H9 (cell line): ENCODE measurements around the gene AGTRAP. TPM values are rescaled to one million over a fixed set of nuclear protein-coding genes. Genes with fewer than 3 reads are reported as not detected.

Experiments used
- DNase-seq: peaks from one replicate; pipeline ENCODE4 v3.0.0-alpha.2; 2017
- H2AFZ ChIP-seq: one replicate; pipeline ENCODE4 v1.6.1; 2013; ENCODE audit warnings: mild to moderate bottlenecking, low read length, control low read depth, moderate library complexity
- H2AK5ac ChIP-seq: 2 replicates; pipeline ENCODE4 v1.6.1; 2013; ENCODE audit warnings: low read length, control low read depth, mixed read lengths; ENCODE audit not compliant: insufficient read length
- H2BK120ac ChIP-seq: one replicate; pipeline ENCODE4 v1.6.1; 2013; ENCODE audit warnings: low read depth, mild to moderate bottlenecking, low read length, control low read depth, inconsistent platforms; ENCODE audit not compliant: poor library complexity, severe bottlenecking
- H2BK12ac ChIP-seq: 2 replicates; pipeline ENCODE4 v1.6.1; 2013; ENCODE audit warnings: low read length, control low read depth, mixed read lengths, low read depth; ENCODE audit not compliant: insufficient read length
- H2BK15ac ChIP-seq: 2 replicates; pipeline ENCODE4 v1.6.1; 2013; ENCODE audit warnings: low read depth, low read length, control low read depth
- H2BK20ac ChIP-seq: one replicate; pipeline ENCODE4 v1.6.1; 2013; ENCODE audit warnings: low read depth, mild to moderate bottlenecking, low read length, control low read depth, inconsistent platforms; ENCODE audit not compliant: poor library complexity, severe bottlenecking
- H2BK5ac ChIP-seq: 2 replicates; pipeline ENCODE4 v1.6.1; 2013; ENCODE audit warnings: low read length, control low read depth, mixed read lengths; ENCODE audit not compliant: insufficient read length
- H3K14ac ChIP-seq: 2 replicates; pipeline ENCODE4 v1.6.1; 2013; ENCODE audit warnings: low read length, control low read depth; ENCODE audit not compliant: insufficient read depth
- H3K18ac ChIP-seq: 2 replicates; pipeline ENCODE4 v1.6.1; 2013; ENCODE audit warnings: low read depth, mild to moderate bottlenecking, mixed read lengths, low read length, control low read depth; ENCODE audit not compliant: insufficient read length
- H3K23ac ChIP-seq: 2 replicates; pipeline ENCODE4 v1.6.1; 2013; ENCODE audit warnings: low read length, control low read depth, mixed read lengths, low read depth; ENCODE audit not compliant: insufficient read length
- H3K23me2 ChIP-seq: 2 replicates; pipeline ENCODE4 v1.6.1; 2013; ENCODE audit warnings: low read depth, mild to moderate bottlenecking, mixed read lengths, low read length, control low read depth; ENCODE audit not compliant: insufficient read length, poor library complexity, severe bottlenecking
- H3K27ac ChIP-seq: 2 replicates; pipeline ENCODE4 v1.5.1; 2013; ENCODE audit warnings: low read length, control low read depth, mixed read lengths, low read depth; ENCODE audit not compliant: insufficient read length
- H3K27me3 ChIP-seq: 2 replicates; pipeline ENCODE4 v1.6.1; 2013; ENCODE audit warnings: low read length, control low read depth, inconsistent platforms; ENCODE audit not compliant: insufficient read depth
- H3K4ac ChIP-seq: 2 replicates; pipeline ENCODE4 v1.6.1; 2013; ENCODE audit warnings: low read depth, mild to moderate bottlenecking, control low read depth, inconsistent platforms, low read length, moderate library complexity
- H3K4me1 ChIP-seq: 2 replicates; pipeline ENCODE4 v1.6.1; 2013; ENCODE audit warnings: low read length, control low read depth, inconsistent platforms; ENCODE audit not compliant: insufficient read depth
- H3K4me2 ChIP-seq: 2 replicates; pipeline ENCODE4 v1.6.1; 2013; ENCODE audit warnings: low read length, control low read depth, mixed read lengths; ENCODE audit not compliant: insufficient read length, insufficient read depth
- H3K56ac ChIP-seq: 2 replicates; pipeline ENCODE4 v1.6.1; 2013; ENCODE audit warnings: low read depth, mild to moderate bottlenecking, mixed read lengths, low read length, control low read depth; ENCODE audit not compliant: insufficient read length
- H3K79me1 ChIP-seq: 2 replicates; pipeline ENCODE4 v1.6.1; 2013; ENCODE audit warnings: low read depth, mild to moderate bottlenecking, moderate library complexity, low read length, control low read depth, inconsistent platforms; ENCODE audit not compliant: insufficient read depth, poor library complexity, severe bottlenecking
- H3K79me2 ChIP-seq: 2 replicates; pipeline ENCODE4 v1.6.1; 2013; ENCODE audit warnings: low read length, control low read depth, inconsistent platforms; ENCODE audit not compliant: insufficient read depth
- H3K9ac ChIP-seq: 2 replicates; pipeline ENCODE4 v1.6.1; 2013; ENCODE audit warnings: low read length, control low read depth, mixed read lengths; ENCODE audit not compliant: insufficient read length; ENCODE audit errors: extremely low read depth
- H3K9me3 ChIP-seq: one replicate; pipeline ENCODE4 v1.6.1; 2013; ENCODE audit warnings: low read depth, low read length, inconsistent platforms; ENCODE audit not compliant: control insufficient read depth
- H3T11ph ChIP-seq: one replicate; pipeline ENCODE4 v1.6.1; 2013; ENCODE audit warnings: mild to moderate bottlenecking, low read length, control low read depth, inconsistent platforms
- H4K20me1 ChIP-seq: one replicate; pipeline ENCODE4 v1.6.1; 2013; ENCODE audit not compliant: control insufficient read depth, insufficient read length, insufficient read depth
- H4K5ac ChIP-seq: 2 replicates; pipeline ENCODE4 v1.6.1; 2013; ENCODE audit warnings: low read depth, mild to moderate bottlenecking, mixed read lengths, low read length, control low read depth; ENCODE audit not compliant: insufficient read length
- H4K8ac ChIP-seq: replicated peaks from 2 replicates; pipeline ENCODE4 v1.6.1; 2013; ENCODE audit warnings: low read length, control low read depth, mixed read lengths, low read depth; ENCODE audit not compliant: insufficient read length
- H4K91ac ChIP-seq: 2 replicates; pipeline ENCODE4 v1.6.1; 2013; ENCODE audit warnings: low read depth, mild to moderate bottlenecking, moderate library complexity, mixed read lengths, low read length, control low read depth; ENCODE audit not compliant: insufficient read length
- H3K27ac Mint-ChIP-seq, 3 experiments: 2 replicates in 2 of 3; 3 replicates in 1 of 3; pipeline ENCODE4 v1.8.0; 2020 to 2021; ENCODE audit warnings: mixed read lengths in 3 of 3, mild to moderate bottlenecking in 1 of 3, moderate library complexity in 1 of 3
- H3K27me3 Mint-ChIP-seq: 2 replicates; pipeline ENCODE4 v1.8.0; 2021; ENCODE audit warnings: low read depth, mild to moderate bottlenecking, moderate library complexity, mixed read lengths
- H3K36me3 Mint-ChIP-seq, 3 experiments: 2 replicates in 2 of 3; 3 replicates in 1 of 3; pipeline ENCODE4 v1.8.0; 2020 to 2021; ENCODE audit warnings: low read depth in 3 of 3, mixed read lengths in 3 of 3; ENCODE audit not compliant: insufficient read depth in 1 of 3
- H3K4me1 Mint-ChIP-seq, 2 experiments: 2 replicates each; pipeline ENCODE4 v1.8.0; 2020; ENCODE audit warnings: mixed read lengths in 2 of 2
- H3K4me3 Mint-ChIP-seq, 2 experiments: 2 replicates in 1 of 2; 3 replicates in 1 of 2; pipeline ENCODE4 v1.8.0; 2020 to 2021; ENCODE audit warnings: mild to moderate bottlenecking in 2 of 2, mixed read lengths in 2 of 2, moderate library complexity in 1 of 2
- H3K9me3 Mint-ChIP-seq, 2 experiments: 2 replicates in 1 of 2; 3 replicates in 1 of 2; pipeline ENCODE4 v1.8.0; 2020; ENCODE audit warnings: mild to moderate bottlenecking in 2 of 2, mixed read lengths in 2 of 2, moderate library complexity in 1 of 2
- WGBS: extraction: QIAGEN DNeasy Blood & Tissue Kit; methylation state at CpG from one replicate; pipeline ENCODE4 v1.1.7; 2013; ENCODE audit warnings: missing lambda C conversion rate, low lambda C conversion rate, mixed read lengths; ENCODE audit not compliant: insufficient read length; ENCODE audit errors: extremely low coverage; 5-methylcytosine and 5-hydroxymethylcytosine counted together
- total RNA-seq: library from RNA; stranded (reverse); gene quantifications from 2 replicates; pipeline ENCODE4 v1.2.1, GENCODE V29; 2021
- TF ChIP-seq, protein P1 (sequence below): fragments of 200-600 bp; sonication (generic); conservative IDR thresholded peaks from 3 replicates; pipeline ENCODE4 v1.8.0; 2021; ENCODE audit warnings: antibody characterized with exemption, mild to moderate bottlenecking

AGTRAP gene
- total RNA-seq, 1 experiment from 2014 or later, result 60.9 TPM

GRCh38 chr1:11749203-11749689, 13.3 kb downstream of the AGTRAP start:
- no peak overlapping the region for H3K9ac ChIP-seq
- Mint-ChIP-seq H3K9me3 (no peaks in the 10 kb centered on the region), H3K27ac (peak overlapping the region in 1 of 3 experiments; percentile 12; a peak in 1 of 7 replicates)

More at GRCh38 chr1:11749203-11749689, 13.3 kb downstream of the AGTRAP start:
- no peak overlapping the region for H4K8ac ChIP-seq
- H2BK20ac ChIP-seq, result no peak overlapping the region
- no peak overlapping the region for H3K14ac ChIP-seq
- H3T11ph ChIP-seq, result no peak overlapping the region
- no peaks in the 10 kb centered on the region for H3K79me2 ChIP-seq
- no peaks in the 10 kb centered on the region for H3K23me2 ChIP-seq
- H4K91ac ChIP-seq, result no peak overlapping the region
- DNase-seq, result peak; percentile 70
- no peaks in the 10 kb centered on the region for H3K27me3 ChIP-seq
- no peak overlapping the region for H2BK12ac ChIP-seq
- no peaks in the 10 kb centered on the region; the same call in 1 of the 2 replicates for H3K4me1 ChIP-seq
- no peak overlapping the region for H3K23ac ChIP-seq
- H3K79me1 ChIP-seq, result no peaks in the 10 kb centered on the region
- no peak overlapping the region for H3K27ac ChIP-seq
- H2BK5ac ChIP-seq, result no peak overlapping the region
- H3K56ac ChIP-seq, result no peak overlapping the region
- no peaks in the 10 kb centered on the region for H4K20me1 ChIP-seq
- no peak overlapping the region for H3K4ac ChIP-seq
- no peak overlapping the region for H3K4me2 ChIP-seq
- H3K4me1 Mint-ChIP-seq, result peaks cover 19 to 31% of the 10 kb centered on the region in 2 experiments
- H3K36me3 Mint-ChIP-seq, result peaks cover 9 to 43% (median 39%) of the 10 kb centered on the region in 3 experiments; a peak in 6 of 7 replicates
- TF ChIP-seq, protein P1, sequence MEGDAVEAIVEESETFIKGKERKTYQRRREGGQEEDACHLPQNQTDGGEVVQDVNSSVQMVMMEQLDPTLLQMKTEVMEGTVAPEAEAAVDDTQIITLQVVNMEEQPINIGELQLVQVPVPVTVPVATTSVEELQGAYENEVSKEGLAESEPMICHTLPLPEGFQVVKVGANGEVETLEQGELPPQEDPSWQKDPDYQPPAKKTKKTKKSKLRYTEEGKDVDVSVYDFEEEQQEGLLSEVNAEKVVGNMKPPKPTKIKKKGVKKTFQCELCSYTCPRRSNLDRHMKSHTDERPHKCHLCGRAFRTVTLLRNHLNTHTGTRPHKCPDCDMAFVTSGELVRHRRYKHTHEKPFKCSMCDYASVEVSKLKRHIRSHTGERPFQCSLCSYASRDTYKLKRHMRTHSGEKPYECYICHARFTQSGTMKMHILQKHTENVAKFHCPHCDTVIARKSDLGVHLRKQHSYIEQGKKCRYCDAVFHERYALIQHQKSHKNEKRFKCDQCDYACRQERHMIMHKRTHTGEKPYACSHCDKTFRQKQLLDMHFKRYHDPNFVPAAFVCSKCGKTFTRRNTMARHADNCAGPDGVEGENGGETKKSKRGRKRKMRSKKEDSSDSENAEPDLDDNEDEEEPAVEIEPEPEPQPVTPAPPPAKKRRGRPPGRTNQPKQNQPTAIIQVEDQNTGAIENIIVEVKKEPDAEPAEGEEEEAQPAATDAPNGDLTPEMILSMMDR, result peak; percentile 72
- no peaks in the 10 kb centered on the region; the same call in 1 of the 2 replicates for H3K27me3 Mint-ChIP-seq
- H2AFZ ChIP-seq, result no peak overlapping the region
- no peak overlapping the region for H2AK5ac ChIP-seq
- no peak overlapping the region for H2BK15ac ChIP-seq
- H3K18ac ChIP-seq, result no peak overlapping the region
- H3K4me3 Mint-ChIP-seq, result no peak overlapping the region
- H3K9me3 ChIP-seq, result no peaks in the 10 kb centered on the region
- no peak overlapping the region for H2BK120ac ChIP-seq
- H4K5ac ChIP-seq, result no peak overlapping the region
- WGBS, result no CpG with 5 or more reads among the region's 9 CpGs
